K562 (cell line): Measurements from ENCODE around the gene AKT2. TPM values are rescaled to one million over a fixed set of nuclear protein-coding genes. Genes with fewer than 3 reads are reported as not detected.
A peak's percentile ranks its signal among the peaks of the same experiment; 100 is the strongest.

Experiments used
- ATAC-seq: fragments of 200-7000 bp; cut with Tn5 transposase; 3 replicates; pipeline ENCODE4 v1.9.1; 2020; ENCODE audit warnings: moderate library complexity
- BruUV-seq: library from RNA; stranded (reverse); fragments of 400-500 nt; replicated peaks from 2 replicates; lab custom pipeline; 2021; lab: Mats Ljungman, UMichigan
- CTCF ChIA-PET: fragments of 300-600 bp; formaldehyde crosslinking; extraction: SDS; loops from one replicate; lab custom pipeline; 2021; ENCODE audit warnings: low intra/inter-chr PET ratio; lab: Yijun Ruan, JAX
- POLR2A ChIA-PET: fragments of 300-600, 350-650 bp; sonication (Branson Sonifier 250); formaldehyde crosslinking; extraction: SDS; loops from one replicate; lab custom pipeline; 2021; ENCODE audit warnings: antibody characterized with exemption, inconsistent platforms; lab: Yijun Ruan, JAX
- DNase-seq, 4 experiments: peaks; one replicate each; pipeline versions ENCODE4 v3.0.0 to v3.0.0-alpha.2; 2011 to 2018; ENCODE audit warnings: low spot score in 3 of 4, mixed read lengths in 3 of 4; ENCODE audit errors: extremely low read depth in 1 of 4
- FAIRE-seq: peaks from 2 replicates; lab custom pipeline; 2011; peaks lifted over from hg19 to GRCh38; lab: Jason Lieb, UNC
- H2AFZ ChIP-seq: 2 replicates; pipeline ENCODE4 v1.6.0; 2011; ENCODE audit warnings: low read depth, low read length, control low read depth, inconsistent platforms
- H3K27ac ChIP-seq: fragments of 200-600 bp; 3 replicates; pipeline ENCODE4 v1.8.0; 2011; ENCODE audit warnings: low read depth, mild to moderate bottlenecking, control low read depth, inconsistent platforms, low read length, moderate library complexity, mixed read lengths; ENCODE audit errors: extremely low read depth
- H3K27me3 ChIP-seq, 2 experiments: fragments of 300-600 bp in 1 of 2; 2 replicates in 1 of 2; 3 replicates in 1 of 2; pipeline versions ENCODE4 v1.6.0 to v1.8.0; 2011; ENCODE audit warnings: inconsistent platforms in 2 of 2, low read length in 2 of 2, mild to moderate bottlenecking in 1 of 2, mixed read lengths in 1 of 2, moderate library complexity in 1 of 2; ENCODE audit not compliant: control insufficient read depth in 2 of 2, insufficient read depth in 2 of 2
- H3K36me3 ChIP-seq: fragments of 300-600 bp; 3 replicates; pipeline ENCODE4 v1.8.0; 2011; ENCODE audit warnings: mild to moderate bottlenecking, low read length, inconsistent platforms; ENCODE audit not compliant: control insufficient read depth, insufficient read depth
- H3K4me1 ChIP-seq, 2 experiments: fragments of 200-600 bp in 1 of 2; replicated peaks in 1 of 2; 2 replicates in 1 of 2; 3 replicates in 1 of 2; pipeline versions ENCODE4 v1.5.1 to v1.8.0; 2011; ENCODE audit warnings: inconsistent platforms in 2 of 2, low read length in 2 of 2, mild to moderate bottlenecking in 1 of 2, mixed read lengths in 1 of 2, moderate library complexity in 1 of 2; ENCODE audit not compliant: control insufficient read depth in 2 of 2, insufficient read depth in 2 of 2
- H3K4me2 ChIP-seq: 2 replicates; pipeline ENCODE4 v1.6.1; 2011; ENCODE audit warnings: low read length, control low read depth, inconsistent platforms, mixed read lengths; ENCODE audit not compliant: insufficient read depth
- H3K4me3 ChIP-seq: fragments of 200-600 bp; sonication (generic), shearing (Covaris generic); 2 replicates; pipeline ENCODE4 v1.5.1; 2016; ENCODE audit warnings: control low read depth, inconsistent platforms
- H3K79me2 ChIP-seq: fragments of 200-600 bp; 3 replicates; pipeline ENCODE4 v1.8.0; 2011; ENCODE audit warnings: low read length, inconsistent platforms; ENCODE audit not compliant: control insufficient read depth, insufficient read depth
- H3K9ac ChIP-seq, 2 experiments: 2 replicates each; pipeline versions ENCODE4 v1.6.0 to v1.6.1; 2011; ENCODE audit warnings: low read depth in 2 of 2, low read length in 2 of 2, control low read depth in 1 of 2, inconsistent platforms in 1 of 2, mild to moderate bottlenecking in 1 of 2, mixed read lengths in 1 of 2; ENCODE audit not compliant: insufficient read depth in 1 of 2
- H3K9me1 ChIP-seq: one replicate; pipeline ENCODE4 v1.6.0; 2011; ENCODE audit warnings: inconsistent platforms, mild to moderate bottlenecking, low read length, moderate library complexity; ENCODE audit not compliant: control insufficient read depth, insufficient read depth
- H3K9me3 ChIP-seq: replicated peaks from 2 replicates; pipeline ENCODE4 v1.5.1; 2011; ENCODE audit warnings: low read depth, low read length, inconsistent platforms; ENCODE audit not compliant: control insufficient read depth, insufficient read depth
- H4K20me1 ChIP-seq: replicated peaks from 2 replicates; pipeline ENCODE4 v1.6.1; 2011; ENCODE audit warnings: low read length, inconsistent platforms, mixed read lengths; ENCODE audit not compliant: control insufficient read depth, insufficient read depth
- ARID4B ChIP-seq: sonication (generic); formaldehyde crosslinking; IDR thresholded peaks from 2 replicates; pipeline ENCODE4 v1.8.0; 2022; ENCODE audit warnings: mild to moderate bottlenecking, missing genetic modification reagents
- ATF2 ChIP-seq: sonication (generic); formaldehyde crosslinking; IDR thresholded peaks from 2 replicates; pipeline ENCODE4 v1.8.1; 2022; ENCODE audit warnings: missing genetic modification reagents
- BRF1 ChIP-seq: IDR thresholded peaks from 3 replicates; pipeline ENCODE4 v1.6.1; 2011; ENCODE audit warnings: borderline replicate concordance, mild to moderate bottlenecking; ENCODE audit not compliant: insufficient read length; ENCODE audit errors: extremely low read depth
- C11orf30 ChIP-seq: fragments of 450-650 bp; IDR thresholded peaks from 2 replicates; pipeline ENCODE4 v1.6.1; 2016; ENCODE audit warnings: low read depth, mild to moderate bottlenecking
- CBX1 ChIP-seq: sonication (generic); IDR thresholded peaks from 2 replicates; pipeline ENCODE4 v1.6.1; 2016; ENCODE audit warnings: antibody characterized with exemption, low read depth, mild to moderate bottlenecking
- CSDE1 ChIP-seq, 2 experiments: fragments of 450-650 bp; IDR thresholded peaks; 2 replicates each; pipeline ENCODE4 v1.6.1; 2016; ENCODE audit warnings: mild to moderate bottlenecking in 1 of 2
- DACH1 ChIP-seq: fragments of 450-650 bp; IDR thresholded peaks from 2 replicates; pipeline ENCODE4 v1.6.1; 2018; ENCODE audit not compliant: partially characterized antibody
- E2F3 ChIP-seq: fragments of 250-450 bp; sonication (Bioruptor Pico); IDR thresholded peaks from 2 replicates; pipeline ENCODE4 v1.4.0; 2020; ENCODE audit warnings: mild to moderate bottlenecking
- EP400 ChIP-seq: fragments of 450-650 bp; IDR thresholded peaks from 2 replicates; pipeline ENCODE4 v1.6.1; 2017; ENCODE audit warnings: antibody characterized with exemption, mild to moderate bottlenecking, moderate library complexity
- ETS2 ChIP-seq: IDR thresholded peaks from 2 replicates; pipeline ENCODE4 v1.6.1; 2016; ENCODE audit warnings: borderline replicate concordance, missing genetic modification characterization, mild to moderate bottlenecking, moderate library complexity, missing compliant biosample characterization; ENCODE audit not compliant: poor library complexity, severe bottlenecking
- ILK ChIP-seq: fragments of 450-650 bp; IDR thresholded peaks from 2 replicates; pipeline ENCODE4 v1.6.1; 2016; ENCODE audit warnings: missing genetic modification characterization, low read depth, mild to moderate bottlenecking, missing compliant biosample characterization, moderate library complexity, borderline replicate concordance
- KDM1A ChIP-seq, 2 experiments: fragments of 450-650 bp; IDR thresholded peaks; 2 replicates each; pipeline ENCODE4 v1.6.1; 2016; ENCODE audit warnings: mild to moderate bottlenecking in 2 of 2
- PML ChIP-seq: IDR thresholded peaks from 2 replicates; pipeline ENCODE4 v1.6.1; 2012; ENCODE audit warnings: low read length, inconsistent platforms
- SMAD1 ChIP-seq: fragments of 150-350 bp; IDR thresholded peaks from 2 replicates; pipeline ENCODE4 v1.6.1; 2014; ENCODE audit warnings: low read length, low read depth; ENCODE audit not compliant: partially characterized antibody
- SMARCA4 ChIP-seq: fragments of 450-650 bp; IDR thresholded peaks from 2 replicates; pipeline ENCODE4 v1.6.1; 2016
- SP2 ChIP-seq: IDR thresholded peaks from 2 replicates; pipeline ENCODE4 v1.6.1; 2011; ENCODE audit warnings: mild to moderate bottlenecking, low read depth, low read length, moderate library complexity; ENCODE audit not compliant: poor library complexity, severe bottlenecking; ENCODE audit errors: extremely low read depth
- TBL1XR1 ChIP-seq, 2 experiments: IDR thresholded peaks; 2 replicates each; pipeline ENCODE4 v1.6.1; 2012; ENCODE audit warnings: improper control_type of control experiment in 2 of 2, low read length in 2 of 2, mild to moderate bottlenecking in 1 of 2
- ZNF316 ChIP-seq: fragments of 450-650 bp; IDR thresholded peaks from 2 replicates; pipeline ENCODE4 v1.6.1; 2016
- ZNF445 ChIP-seq: fragments of 250-450 bp; sonication (Bioruptor Pico); IDR thresholded peaks from 2 replicates; pipeline ENCODE4 v1.4.0; 2020; ENCODE audit warnings: low read depth, mild to moderate bottlenecking, moderate library complexity
- WGBS: fragments of 100-300 bp; shearing (Covaris generic); methylation state at CpG from one replicate; pipeline ENCODE4 v1.1.6; 2016; ENCODE audit warnings: low coverage, mixed read lengths; ENCODE audit not compliant: insufficient coverage; ENCODE audit errors: missing lambda C conversion rate; 5-methylcytosine and 5-hydroxymethylcytosine counted together
- in situ Hi-C: fragments of 300-500 bp; cut with MboI; formaldehyde crosslinking; loops from 4 replicates; pipeline ENCODE4 v1.15.0; 2018; ENCODE audit warnings: inconsistent platforms, mixed read lengths
- intact Hi-C: fragments of 100-400 bp; cut with micrococcal nuclease; formaldehyde crosslinking; loops from 2 replicates; pipeline ENCODE4 v1.14.2; 2022
- polyA plus RNA-seq, 8 experiments: library from polyadenylated mRNA; depleted of rRNA in 4 of 8; stranded (reverse) in 5 of 8; unstranded in 3 of 8; fragments of >200 nt; fragmentation: Nextera tagmentation in 2 of 8; fragmentation: Illumina TruSeq in 1 of 8; extraction: Ambion mirVana in 2 of 8; extraction: Trizol in 1 of 8; gene quantifications; 2 replicates each; pipeline versions ENCODE4 v1.2.1 to v1.2.3, GENCODE V29; 2011 to 2014; ENCODE audit warnings: inconsistent platforms in 1 of 8, missing spikeins in 1 of 8
- total RNA-seq, 7 experiments: library from RNA; depleted of rRNA in 6 of 7; stranded (reverse); fragments of >200 nt in 6 of 7; fragmentation: Illumina TruSeq in 2 of 7; extraction: Trizol in 2 of 7; gene quantifications; 2 replicates each; pipeline versions ENCODE4 v1.2.1 to v1.2.3, GENCODE V29; 2011 to 2021; ENCODE audit warnings: low replicate concordance in 1 of 7

The AKT2 gene
- total and polyA plus RNA-seq, 9 of the 15 experiments (the other 6 are each of a cell fraction or from before 2014, with no cell fraction given) = 1.1 to 132 (median 67.7) TPM

GRCh38 chr19:40229926-40230417, 55.2 kb downstream of the AKT2 start:
- CTCF ChIA-PET = no interaction called here
- BruUV-seq = no TSS peak
- TF ChIP-seq SP2 (no peak), BRF1 (no peak), CBX1 (no peak), C11orf30 (peak; percentile 60), ARID4B (CRISPR knock-in tag) (no peak), PML (no peak), ZNF445 (CRISPR knock-in tag) (no peak), ATF2 (CRISPR knock-in tag) (no peak), E2F3 (CRISPR knock-in tag) (no peak), DACH1 (no peak), SMAD1 (no peak), SMARCA4 (no peak), ILK (tag) (no peak), KDM1A (IDR thresholded peaks at IDR 0.05) (no peak), ETS2 (tag) (no peak), CSDE1 (IDR thresholded peaks at IDR 0.05) (no peak), EP400 (no peak), ZNF316 (peak; percentile 54), TBL1XR1 (IDR thresholded peaks at IDR 0.05; ENCODE audit: low read length in 2 of 2) (no peak)

More at GRCh38 chr19:40229926-40230417, 55.2 kb downstream of the AKT2 start:
- no peak for FAIRE-seq
- no peaks in the 10 kb centered on the region for H3K9me3 ChIP-seq
- intact Hi-C loops = loop anchor here (5.0 kb wide), 1 partner anchor 42 kb away; no protein-coding TSS in a partner anchor
- no peaks in the 10 kb centered on the region for H4K20me1 ChIP-seq
- DNase-seq = no peak
- no peak for ATAC-seq
- peaks cover 23% of the 10 kb centered on the region; the same call in 1 of the 3 replicates for H3K36me3 ChIP-seq
- H3K27ac ChIP-seq = no peak overlapping the region
- peaks cover 25 to 53% of the 10 kb centered on the region in 2 experiments for H3K4me1 ChIP-seq
- no peak overlapping the region for H3K9ac ChIP-seq
- POLR2A ChIA-PET = interaction anchor here (1.7 kb wide), 1 partner anchor 10 kb away, joined by 5 read pairs; no protein-coding TSS in a partner anchor
- in situ Hi-C loops = no loop called here
- WGBS = 75% methylated on average over 4 of the region's 4 CpGs
- no peaks in the 10 kb centered on the region for H3K79me2 ChIP-seq
- H3K9me1 ChIP-seq = no peaks in the 10 kb centered on the region
- H2AFZ ChIP-seq = no peak overlapping the region
- no peak overlapping the region for H3K4me3 ChIP-seq
- H3K27me3 ChIP-seq = no peaks in the 10 kb centered on the region
- no peak overlapping the region for H3K4me2 ChIP-seq
